Left renal pelvis (tissue), 4 donors: ENCODE data around the gene ATP2B1. TPM values are rescaled to one million over a fixed set of nuclear protein-coding genes. Genes with fewer than 3 reads are reported as not detected.

Experiments
- DNase-seq, 4 donors: peaks; one replicate each; pipeline ENCODE4 v3.0.0-alpha.2; 2013; ENCODE audit warnings: low read depth in 4 of 4, low spot score in 3 of 4
- polyA plus RNA-seq, 4 donors: library from polyadenylated mRNA; unstranded; fragments of 120-200 nt; gene quantifications; one replicate each; pipeline ENCODE4 v1.2.1, GENCODE V29; 2013; ENCODE audit not compliant: insufficient read length in 4 of 4

The ATP2B1 gene
- polyA plus RNA-seq, 4 donors = 93.9 to 151 (median 120) TPM

- DNase-seq = no peak
These were observed 14.1 kb downstream of the ATP2B1 start for GRCh38 chr12:89694542-89694941.

- DNase-seq = no peak
These were observed 14.9 kb downstream of the ATP2B1 start for GRCh38 chr12:89693639-89694202.

- DNase-seq = no peak
These were observed 16.2 kb downstream of the ATP2B1 start for GRCh38 chr12:89692439-89692838.

- no peak for DNase-seq
These were observed 17.0 kb downstream of the ATP2B1 start for GRCh38 chr12:89691659-89692058.

GRCh38 chr12:89690925-89691324 is 17.7 kb downstream of the ATP2B1 start:
- no peak for DNase-seq

GRCh38 chr12:89689306-89689705 is 19.3 kb downstream of the ATP2B1 start:
- no peak for DNase-seq

- no peak for DNase-seq
These were observed 22.3 kb downstream of the ATP2B1 start for GRCh38 chr12:89686311-89686710.

GRCh38 chr12:89685363-89685972 is 23.2 kb downstream of the ATP2B1 start:
- no peak for DNase-seq

GRCh38 chr12:89684136-89684535 is 24.5 kb downstream of the ATP2B1 start:
- DNase-seq = no peak

- no peak for DNase-seq
These were observed 26.4 kb downstream of the ATP2B1 start for GRCh38 chr12:89682284-89682683.

- no peak for DNase-seq
These were observed 28.2 kb downstream of the ATP2B1 start for GRCh38 chr12:89680409-89680808.

- DNase-seq = no peak
These were observed 29.0 kb downstream of the ATP2B1 start for GRCh38 chr12:89679631-89680030.

GRCh38 chr12:89678225-89678624 is 30.4 kb downstream of the ATP2B1 start:
- no peak for DNase-seq

- no peak for DNase-seq
These were observed 31.7 kb downstream of the ATP2B1 start for GRCh38 chr12:89676930-89677329.

- DNase-seq = no peak
These were observed 34.2 kb downstream of the ATP2B1 start for GRCh38 chr12:89674326-89674942.

GRCh38 chr12:89673603-89674002 is 35.0 kb downstream of the ATP2B1 start:
- no peak for DNase-seq

GRCh38 chr12:89672589-89672979 is 36.1 kb downstream of the ATP2B1 start:
- DNase-seq = no peak

- DNase-seq = no peak
These were observed 37.2 kb downstream of the ATP2B1 start for GRCh38 chr12:89671469-89671868.

GRCh38 chr12:89669197-89669596 is 39.4 kb downstream of the ATP2B1 start:
- DNase-seq = no peak

GRCh38 chr12:89665556-89665955 is 43.1 kb downstream of the ATP2B1 start:
- DNase-seq = no peak

GRCh38 chr12:89664441-89664840 is 44.2 kb downstream of the ATP2B1 start:
- no peak for DNase-seq

GRCh38 chr12:89663577-89664357 is 44.9 kb downstream of the ATP2B1 start:
- DNase-seq = no peak
